CD14-positive monocyte (primary cell): Measurements from ENCODE around the gene SELENOF. TPM values are rescaled to one million over a fixed set of nuclear protein-coding genes. Genes with fewer than 3 reads are reported as not detected.
A peak's percentile ranks its signal among the peaks of the same experiment; 100 is the strongest.
"Not testable (repeated sequence)": the region's sequence is repeated elsewhere in the genome, so short reads cannot be mapped to it uniquely, and the experiment has no call there.

ENCODE experiments used
- DNase-seq, 3 donors: peaks; one replicate each; pipeline ENCODE4 v3.0.0-alpha.2; 2011 to 2022
- H2AFZ ChIP-seq: 2 replicates; pipeline ENCODE4 v1.6.0; 2012; ENCODE audit warnings: mild to moderate bottlenecking, low read depth, low read length, inconsistent platforms; ENCODE audit not compliant: insufficient read depth, poor library complexity, severe bottlenecking
- H3K27ac ChIP-seq, 2 donors: 1 replicate in 1 of 2; 2 replicates in 1 of 2; pipeline ENCODE4 v1.5.1; 2012 to 2013; ENCODE audit warnings: low read length in 2 of 2, control low read depth in 1 of 2, inconsistent platforms in 1 of 2, low read depth in 1 of 2, mild to moderate bottlenecking in 1 of 2
- H3K27me3 ChIP-seq, 2 donors: one replicate each; pipeline versions ENCODE4 v1.6.0 to v1.6.1; 2011 to 2013; ENCODE audit warnings: low read length in 2 of 2; ENCODE audit not compliant: control insufficient read depth in 2 of 2, insufficient read depth in 2 of 2
- H3K36me3 ChIP-seq, 2 donors: replicated peaks in 1 of 2; 1 replicate in 1 of 2; 2 replicates in 1 of 2; pipeline versions ENCODE4 v1.5.1 to v1.6.1; 2012 to 2013; ENCODE audit warnings: low read length in 2 of 2, control low read depth in 1 of 2, inconsistent platforms in 1 of 2, mild to moderate bottlenecking in 1 of 2; ENCODE audit not compliant: insufficient read depth in 2 of 2, control insufficient read depth in 1 of 2
- H3K4me1 ChIP-seq, 2 donors: 1 replicate in 1 of 2; 2 replicates in 1 of 2; pipeline versions ENCODE4 v1.5.1 to v1.6.1; 2012 to 2013; ENCODE audit warnings: low read length in 2 of 2, control low read depth in 1 of 2, inconsistent platforms in 1 of 2, mild to moderate bottlenecking in 1 of 2, moderate library complexity in 1 of 2; ENCODE audit not compliant: insufficient read depth in 2 of 2, control insufficient read depth in 1 of 2
- H3K4me2 ChIP-seq: replicated peaks from 2 replicates; pipeline ENCODE3; 2012; ENCODE audit warnings: low read length, moderate library complexity, mild to moderate bottlenecking; ENCODE audit not compliant: poor library complexity, severe bottlenecking; ENCODE audit errors: extremely low read depth
- H3K4me3 ChIP-seq, 3 experiments: fragments of 200-600 bp in 1 of 3; sonication (generic) in 1 of 3; replicated peaks in 1 of 3; 1 replicate in 2 of 3; 2 replicates in 1 of 3; pipeline ENCODE4 v1.5.1; 2011 to 2013; ENCODE audit warnings: low read length in 3 of 3, mild to moderate bottlenecking in 3 of 3, control low read depth in 2 of 3, low read depth in 2 of 3, inconsistent platforms in 1 of 3, moderate library complexity in 1 of 3
- H3K79me2 ChIP-seq: 2 replicates; pipeline ENCODE4 v1.6.0; 2012; ENCODE audit warnings: mild to moderate bottlenecking, control low read depth, inconsistent platforms, low read length, moderate library complexity; ENCODE audit not compliant: insufficient read depth
- H3K9ac ChIP-seq: 2 replicates; pipeline ENCODE4 v1.6.0; 2017; ENCODE audit warnings: low read length, mild to moderate bottlenecking; ENCODE audit not compliant: insufficient read depth, poor library complexity, severe bottlenecking
- H3K9me3 ChIP-seq, 2 donors: replicated peaks in 1 of 2; 1 replicate in 1 of 2; 2 replicates in 1 of 2; pipeline versions ENCODE4 v1.5.1 to v1.6.1; 2012 to 2013; ENCODE audit warnings: low read length in 2 of 2, control low read depth in 1 of 2; ENCODE audit not compliant: control insufficient read depth in 1 of 2, insufficient read depth in 1 of 2
- H4K20me1 ChIP-seq: 2 replicates; pipeline ENCODE4 v1.6.0; 2012; ENCODE audit warnings: mild to moderate bottlenecking, low read length, control low read depth, moderate library complexity; ENCODE audit not compliant: insufficient read depth
- H3K27ac Mint-ChIP-seq, 7 donors: one replicate each; pipeline ENCODE4 v1.8.0; 2020; ENCODE audit warnings: mild to moderate bottlenecking in 7 of 7, mixed read lengths in 7 of 7, moderate library complexity in 6 of 7, inconsistent platforms in 2 of 7
- H3K27me3 Mint-ChIP-seq, 3 donors: one replicate each; pipeline ENCODE4 v1.8.0; 2021 to 2022; ENCODE audit warnings: low read depth in 3 of 3, mild to moderate bottlenecking in 3 of 3, mixed read lengths in 3 of 3, moderate library complexity in 3 of 3, inconsistent platforms in 1 of 3
- H3K36me3 Mint-ChIP-seq, 2 donors: one replicate each; pipeline ENCODE4 v1.8.0; 2020; ENCODE audit warnings: mixed read lengths in 2 of 2, inconsistent platforms in 1 of 2, mild to moderate bottlenecking in 1 of 2
- H3K4me1 Mint-ChIP-seq: one replicate; pipeline ENCODE4 v1.8.0; 2020; ENCODE audit warnings: mild to moderate bottlenecking, mixed read lengths
- H3K4me3 Mint-ChIP-seq, 2 donors: one replicate each; pipeline ENCODE4 v1.8.0; 2020; ENCODE audit warnings: mild to moderate bottlenecking in 2 of 2, mixed read lengths in 2 of 2, moderate library complexity in 1 of 2
- H3K9me3 Mint-ChIP-seq, 7 donors: one replicate each; pipeline ENCODE4 v1.8.0; 2020 to 2022; ENCODE audit warnings: mixed read lengths in 7 of 7, mild to moderate bottlenecking in 6 of 7, moderate library complexity in 6 of 7, inconsistent platforms in 2 of 7
- WGBS: methylation state at CpG from one replicate; pipeline ENCODE4 v1.1.5; 2013; ENCODE audit warnings: missing lambda C conversion rate; ENCODE audit not compliant: insufficient coverage; 5-methylcytosine and 5-hydroxymethylcytosine counted together
- intact Hi-C, 2 donors: fragments of 100-400 bp; cut with micrococcal nuclease; formaldehyde crosslinking; loops; one replicate each; pipeline versions ENCODE4 v1.15.0 to v1.15.1; 2023
- polyA plus RNA-seq, 3 donors: library from polyadenylated mRNA; depleted of rRNA in 1 of 3; unstranded in 2 of 3; stranded (reverse) in 1 of 3; fragments of 300-500 nt in 2 of 3; fragments of >200 nt in 1 of 3; fragmentation: Illumina TruSeq in 2 of 3; gene quantifications; 1 replicate in 2 of 3; 2 replicates in 1 of 3; pipeline ENCODE4 v1.2.3, GENCODE V29; 2012 to 2021
- TF ChIP-seq, protein P1 (sequence below): fragments of 200-600 bp; IDR thresholded peaks from one replicate; pipeline ENCODE4 v1.8.0; 2022; ENCODE audit warnings: antibody characterized with exemption, mild to moderate bottlenecking

SELENOF gene
- polyA plus RNA-seq, 3 donors = 111 to 357 (median 339) TPM

DNA sequence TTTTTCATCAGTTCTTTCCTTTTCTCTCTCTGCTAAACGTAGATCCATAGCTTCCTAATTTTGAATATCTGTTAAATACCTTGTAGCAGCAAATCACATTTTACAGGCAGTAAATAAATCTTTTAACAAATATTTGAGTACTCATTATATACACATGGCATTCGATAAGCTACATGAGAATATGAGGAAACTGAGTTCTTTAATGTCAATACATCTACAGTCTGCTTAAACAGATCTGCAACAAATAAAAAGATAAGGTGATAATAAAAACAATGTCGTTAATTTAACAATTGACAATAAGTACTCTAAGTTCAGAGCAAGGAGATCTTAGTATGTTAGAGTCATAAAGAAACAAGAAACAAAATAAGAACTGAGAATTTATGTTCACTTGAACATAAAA, 42.9 kb downstream of the SELENOF start:
- no peaks in the 10 kb centered on the region for H3K4me1 ChIP-seq
- no peaks in the 10 kb centered on the region for H3K9me3 ChIP-seq
- H3K4me3 ChIP-seq = no peak overlapping the region
- H3K9me3 Mint-ChIP-seq = peaks cover 0 to 3% (median 0%) of the 10 kb centered on the region in 7 donors
- H2AFZ ChIP-seq = no peak overlapping the region
- peaks cover 16 to 45% of the 10 kb centered on the region in 2 donors for H3K36me3 Mint-ChIP-seq
- no peak overlapping the region for H3K27ac Mint-ChIP-seq
- TF ChIP-seq, protein P1, sequence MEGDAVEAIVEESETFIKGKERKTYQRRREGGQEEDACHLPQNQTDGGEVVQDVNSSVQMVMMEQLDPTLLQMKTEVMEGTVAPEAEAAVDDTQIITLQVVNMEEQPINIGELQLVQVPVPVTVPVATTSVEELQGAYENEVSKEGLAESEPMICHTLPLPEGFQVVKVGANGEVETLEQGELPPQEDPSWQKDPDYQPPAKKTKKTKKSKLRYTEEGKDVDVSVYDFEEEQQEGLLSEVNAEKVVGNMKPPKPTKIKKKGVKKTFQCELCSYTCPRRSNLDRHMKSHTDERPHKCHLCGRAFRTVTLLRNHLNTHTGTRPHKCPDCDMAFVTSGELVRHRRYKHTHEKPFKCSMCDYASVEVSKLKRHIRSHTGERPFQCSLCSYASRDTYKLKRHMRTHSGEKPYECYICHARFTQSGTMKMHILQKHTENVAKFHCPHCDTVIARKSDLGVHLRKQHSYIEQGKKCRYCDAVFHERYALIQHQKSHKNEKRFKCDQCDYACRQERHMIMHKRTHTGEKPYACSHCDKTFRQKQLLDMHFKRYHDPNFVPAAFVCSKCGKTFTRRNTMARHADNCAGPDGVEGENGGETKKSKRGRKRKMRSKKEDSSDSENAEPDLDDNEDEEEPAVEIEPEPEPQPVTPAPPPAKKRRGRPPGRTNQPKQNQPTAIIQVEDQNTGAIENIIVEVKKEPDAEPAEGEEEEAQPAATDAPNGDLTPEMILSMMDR = no peak
- no peak for DNase-seq
- intact Hi-C loops = no loop called here
- H4K20me1 ChIP-seq = peaks cover 5% of the 10 kb centered on the region
- H3K9ac ChIP-seq = no peak overlapping the region
- no peak overlapping the region for H3K4me2 ChIP-seq
- peaks cover 3% of the 10 kb centered on the region for H3K4me1 Mint-ChIP-seq
- H3K27me3 ChIP-seq = no peaks in the 10 kb centered on the region
- H3K4me3 Mint-ChIP-seq = no peak overlapping the region
- H3K36me3 ChIP-seq = peaks cover 0 to 22% of the 10 kb centered on the region in 2 donors
- peaks cover 0 to 2% (median 0%) of the 10 kb centered on the region in 3 donors for H3K27me3 Mint-ChIP-seq
- H3K27ac ChIP-seq = no peak overlapping the region
- no CpG with 5 or more reads among the region's 3 CpGs for WGBS
- H3K79me2 ChIP-seq = no peaks in the 10 kb centered on the region

DNA sequence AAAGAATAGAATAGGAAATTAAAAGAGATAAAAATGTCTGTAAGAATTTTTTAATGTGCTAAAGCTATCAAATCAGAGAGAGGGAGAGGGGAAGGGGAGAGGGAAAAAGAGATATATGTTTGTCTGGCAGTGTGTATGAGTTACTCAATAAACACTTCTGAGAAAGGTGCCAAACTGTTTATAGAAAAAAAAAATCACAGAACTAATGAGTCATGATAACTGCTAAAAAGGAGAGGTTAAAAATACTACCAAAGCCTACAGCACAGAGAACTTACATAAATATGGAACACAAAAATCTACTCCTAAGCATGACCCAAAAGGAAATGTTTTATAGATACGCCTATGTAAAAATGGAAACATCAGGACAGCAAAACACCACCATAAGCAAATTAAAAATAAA, 45.4 kb downstream of the SELENOF start:
- intact Hi-C loops = no loop called here
- DNase-seq = no peak
- Histone ChIP-seq H3K27me3 (no peaks in the 10 kb centered on the region), H3K4me2 (no peak overlapping the region), H3K9me3 (no peaks in the 10 kb centered on the region), H3K79me2 (peaks cover 6% of the 10 kb centered on the region), H3K4me3 (no peak overlapping the region), H4K20me1 (peaks cover 7% of the 10 kb centered on the region), H2AFZ (no peak overlapping the region), H3K27ac (no peak overlapping the region), H3K4me1 (no peaks in the 10 kb centered on the region), H3K36me3 (peaks cover 0 to 31% of the 10 kb centered on the region in 2 donors), H3K9ac (no peak overlapping the region)
- peaks cover 0 to 2% (median 0%) of the 10 kb centered on the region in 3 donors for H3K27me3 Mint-ChIP-seq
- peaks cover 0 to 3% (median 0%) of the 10 kb centered on the region in 7 donors for H3K9me3 Mint-ChIP-seq
- peaks cover 12 to 35% of the 10 kb centered on the region in 2 donors for H3K36me3 Mint-ChIP-seq
- H3K4me3 Mint-ChIP-seq = no peak overlapping the region
- peaks cover 3% of the 10 kb centered on the region for H3K4me1 Mint-ChIP-seq
- no CpG with 5 or more reads among the region's 1 CpG for WGBS
- TF ChIP-seq, protein P1 = no peak
- peak overlapping the region in 4 of 7 donors; percentile 16 to 55 (median 24) for H3K27ac Mint-ChIP-seq

DNA sequence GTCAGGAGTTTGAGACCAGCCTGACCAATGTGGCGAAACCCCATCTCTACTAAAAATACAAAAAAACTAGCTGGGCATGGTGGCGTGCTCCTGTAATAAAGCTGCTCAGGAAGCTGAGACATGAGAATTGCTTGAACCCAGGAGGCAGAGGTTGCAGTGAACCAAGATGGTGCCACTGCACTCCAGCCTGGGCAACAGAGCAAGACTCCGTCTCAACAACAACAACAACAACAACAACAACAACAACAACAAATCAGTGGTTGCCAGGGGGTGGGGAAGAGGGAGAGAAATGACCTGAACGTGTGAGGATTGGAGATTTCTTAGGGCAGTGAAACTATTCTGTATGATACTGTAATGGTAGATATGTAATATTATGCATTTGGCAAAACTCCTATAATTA, 46.6 kb downstream of the SELENOF start:
- H3K27me3 Mint-ChIP-seq, H2AFZ ChIP-seq, H3K9me3 ChIP-seq, H3K4me2 ChIP-seq, H3K27me3 ChIP-seq, H3K9ac ChIP-seq, H3K79me2 ChIP-seq, H3K4me1 Mint-ChIP-seq, intact Hi-C loops, H3K4me1 ChIP-seq, H3K27ac ChIP-seq, H4K20me1 ChIP-seq, H3K4me3 Mint-ChIP-seq, H3K4me3 ChIP-seq, H3K9me3 Mint-ChIP-seq, DNase-seq: not testable (repeated sequence)
- H3K36me3 Mint-ChIP-seq = peaks cover 20 to 34% of the 10 kb centered on the region in 2 donors
- H3K27ac Mint-ChIP-seq = peak overlapping the region in 3 of 7 donors; percentile 9 to 77 (median 77)
- 100% methylated on average over 1 of the region's 4 CpGs for WGBS
- H3K36me3 ChIP-seq = peaks cover 0 to 34% of the 10 kb centered on the region in 2 donors
